Stimulated activated CD4-positive, alpha-beta T cell treated with anti-CD3 and anti-CD28 coated beads, TNF-alpha, amount 100 ng/mL, for 24 hours (primary cell): ENCODE measurements around the gene CFB.
"Not testable (repeated sequence)": the region's sequence is repeated elsewhere in the genome, so short reads cannot be mapped to it uniquely, and the experiment has no call there.

ENCODE experiments used
- DNase-seq, 3 experiments: peaks; one replicate each; pipeline ENCODE4 v3.0.0-alpha.2; 2020; ENCODE audit warnings: low read depth in 3 of 3

Gene CFB

DNA sequence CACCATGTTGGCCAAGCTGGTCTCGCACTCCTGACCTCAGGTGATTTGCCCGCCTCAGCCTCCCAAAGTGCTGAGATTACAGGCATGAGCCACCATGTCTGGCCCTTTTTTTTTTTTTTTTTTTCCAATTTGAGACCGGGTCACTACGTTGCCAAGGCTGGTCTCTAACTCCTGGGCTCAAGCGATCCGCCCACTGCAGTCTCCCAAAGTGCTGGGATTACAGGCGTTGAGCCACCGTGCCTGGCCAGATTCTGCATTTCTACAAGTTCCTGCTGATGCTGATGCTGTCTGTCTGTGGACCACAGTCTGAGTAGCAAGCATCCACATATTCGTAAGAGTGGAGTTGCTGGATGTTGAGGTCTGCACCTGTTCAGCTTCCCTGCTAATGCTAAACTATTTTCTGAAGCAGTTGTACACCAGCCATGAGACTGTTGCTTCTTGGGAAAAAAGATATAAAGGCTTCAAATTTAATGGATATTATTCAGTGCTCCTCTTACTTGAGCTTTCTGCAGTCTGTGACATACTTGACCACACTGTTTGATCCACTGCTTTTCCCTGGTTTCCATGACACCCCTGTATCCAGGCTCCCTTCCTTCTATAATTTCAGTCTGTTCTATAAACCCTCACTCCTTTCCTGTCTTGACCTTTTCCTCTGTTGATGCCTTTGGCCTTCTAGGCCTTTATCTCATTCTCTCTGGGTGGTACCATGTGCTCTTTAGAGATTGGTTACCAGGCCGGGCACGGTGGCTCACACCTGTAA, 33.9 kb upstream of the CFB start:
- no peak for DNase-seq

DNA sequence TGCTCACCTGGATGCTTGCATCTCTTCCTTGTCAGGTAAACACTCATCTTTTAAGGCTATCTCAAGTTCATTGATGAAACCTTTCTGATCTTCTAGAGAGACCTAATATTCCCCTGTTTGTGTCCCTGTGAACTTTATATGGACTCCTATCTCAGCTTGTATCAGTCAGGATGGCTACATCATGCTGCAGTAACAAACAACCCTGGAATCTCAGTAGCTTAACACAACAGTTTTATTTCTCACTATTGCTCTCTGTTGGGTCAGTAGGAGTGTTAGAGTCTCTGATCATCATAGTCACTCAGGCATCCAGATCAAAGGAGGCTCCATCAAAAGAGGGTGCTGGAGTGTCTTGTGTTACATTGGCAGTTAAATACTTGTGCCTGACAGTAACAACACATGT, 30.5 kb upstream of the CFB start:
- DNase-seq = no peak

DNA sequence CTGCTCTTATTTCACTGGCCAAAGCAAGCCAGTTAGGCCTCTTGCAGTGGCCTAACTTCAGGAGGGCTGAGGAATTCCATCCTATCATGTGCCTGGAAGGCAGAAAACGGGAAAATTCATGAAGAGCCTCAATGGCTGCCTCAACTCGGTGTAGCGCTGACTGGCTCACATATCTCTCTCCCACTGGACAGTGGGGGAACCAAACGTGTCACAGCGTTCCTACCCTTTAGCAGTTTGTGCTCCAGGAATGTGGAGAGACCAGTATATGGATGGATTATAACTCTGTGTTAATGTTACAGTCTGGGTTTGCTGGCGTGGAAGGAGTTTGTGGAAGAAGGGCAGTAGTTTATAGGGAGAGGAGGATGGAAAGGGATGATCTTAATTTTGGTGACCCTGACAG, 30.1 kb upstream of the CFB start:
- DNase-seq = no peak

DNA sequence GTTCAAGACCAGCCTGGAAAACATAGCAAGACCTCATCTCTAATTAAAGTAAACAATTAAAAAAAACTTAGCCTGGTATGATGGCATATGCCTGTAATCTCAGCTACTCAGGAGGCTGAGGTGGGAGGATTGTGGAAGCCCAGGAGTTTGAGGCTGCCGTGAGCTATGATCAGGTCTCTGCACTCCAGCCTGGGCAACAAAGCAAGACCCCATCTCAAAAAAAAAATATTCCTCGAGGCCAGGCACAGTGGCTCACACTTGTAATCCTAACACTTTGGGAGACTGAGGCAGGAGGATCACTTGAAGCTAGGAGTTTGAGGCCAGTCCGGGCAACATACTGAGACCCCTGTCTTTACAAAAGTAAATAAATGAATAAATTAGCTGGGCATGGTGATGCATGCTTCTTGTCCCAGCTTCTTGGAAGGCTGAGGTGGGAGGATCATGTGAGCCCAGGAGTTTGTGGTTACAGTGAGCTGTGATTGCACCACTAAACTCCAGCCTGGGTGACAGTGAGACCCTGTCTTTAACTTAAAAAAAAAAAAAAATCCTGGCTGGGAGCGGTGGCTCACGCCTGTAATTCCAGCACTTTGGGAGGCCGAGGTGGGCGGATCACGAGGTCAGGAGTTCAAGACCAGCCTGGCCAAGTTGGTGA, 27.7 kb upstream of the CFB start:
- no peak for DNase-seq

DNA sequence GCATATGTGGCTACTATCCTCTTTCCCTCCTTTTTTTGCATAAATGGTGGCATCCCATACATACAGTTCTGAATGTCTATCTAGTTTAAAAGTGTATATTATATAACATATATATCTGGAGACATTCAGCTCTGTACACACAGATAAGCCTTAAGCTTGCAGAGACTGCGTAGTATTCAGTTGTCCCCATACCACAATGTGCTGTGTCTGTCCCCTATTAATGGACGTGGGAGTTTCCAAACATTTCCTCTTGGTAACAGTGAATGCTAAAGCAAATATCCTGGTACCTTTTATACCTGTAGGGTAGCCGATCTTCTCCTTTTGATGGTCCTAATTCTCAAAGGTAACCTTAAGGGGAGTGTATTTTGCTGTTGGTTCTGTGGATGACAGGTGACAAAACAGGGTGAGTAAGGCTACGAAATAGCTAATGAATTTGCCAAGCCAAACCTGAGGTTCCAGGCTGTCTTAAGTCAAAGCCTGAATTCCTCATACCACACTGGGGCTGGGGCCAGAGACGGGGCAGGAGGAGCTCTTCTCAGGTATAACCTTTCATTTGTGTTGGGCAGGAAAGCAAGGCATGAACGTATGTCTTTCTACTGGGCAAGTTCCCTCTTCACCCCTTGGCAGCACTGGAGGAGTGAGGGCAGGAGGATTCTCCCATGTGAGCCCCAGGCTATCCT, 26.1 kb upstream of the CFB start:
- no peak for DNase-seq

DNA sequence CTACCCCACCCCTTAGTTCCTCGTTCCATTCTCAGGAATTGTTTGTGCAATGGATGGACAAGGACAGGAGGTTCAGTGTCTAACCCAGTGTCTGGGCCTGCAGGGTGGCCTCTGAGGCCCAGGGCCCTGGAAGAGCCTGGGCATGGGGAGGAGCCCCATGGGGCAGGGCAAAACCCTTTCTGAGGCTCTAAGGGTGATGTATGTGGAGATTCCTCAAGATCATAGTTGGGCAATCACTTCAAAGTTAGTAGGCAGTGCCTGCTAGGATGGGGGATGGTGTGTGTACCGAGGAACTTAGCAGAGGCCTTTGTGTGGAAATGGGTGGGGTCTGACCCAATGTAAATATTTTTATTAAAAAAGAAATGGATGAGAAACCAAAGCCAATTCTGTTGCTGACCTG, 25.1 kb upstream of the CFB start:
- DNase-seq = no peak

DNA sequence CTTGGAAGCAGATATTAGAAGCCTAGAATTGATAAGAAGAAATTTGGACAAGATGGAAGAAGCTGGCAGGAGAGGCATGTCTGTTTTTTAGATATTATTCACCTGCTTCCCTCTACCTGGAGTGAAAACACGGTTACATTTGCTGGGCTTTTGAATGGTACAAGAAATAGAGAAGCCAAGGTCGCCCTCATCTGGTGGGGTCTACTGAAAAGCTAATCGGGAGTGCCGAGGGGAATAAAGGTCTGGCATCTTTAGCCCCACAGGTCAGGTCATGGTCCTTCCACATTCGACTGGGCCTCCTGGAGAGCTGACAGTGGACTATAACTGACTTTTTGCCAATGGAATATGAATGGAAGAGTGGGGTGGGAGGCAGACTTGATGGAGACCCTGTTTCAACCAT, 23.0 kb upstream of the CFB start:
- no peak for DNase-seq

DNA sequence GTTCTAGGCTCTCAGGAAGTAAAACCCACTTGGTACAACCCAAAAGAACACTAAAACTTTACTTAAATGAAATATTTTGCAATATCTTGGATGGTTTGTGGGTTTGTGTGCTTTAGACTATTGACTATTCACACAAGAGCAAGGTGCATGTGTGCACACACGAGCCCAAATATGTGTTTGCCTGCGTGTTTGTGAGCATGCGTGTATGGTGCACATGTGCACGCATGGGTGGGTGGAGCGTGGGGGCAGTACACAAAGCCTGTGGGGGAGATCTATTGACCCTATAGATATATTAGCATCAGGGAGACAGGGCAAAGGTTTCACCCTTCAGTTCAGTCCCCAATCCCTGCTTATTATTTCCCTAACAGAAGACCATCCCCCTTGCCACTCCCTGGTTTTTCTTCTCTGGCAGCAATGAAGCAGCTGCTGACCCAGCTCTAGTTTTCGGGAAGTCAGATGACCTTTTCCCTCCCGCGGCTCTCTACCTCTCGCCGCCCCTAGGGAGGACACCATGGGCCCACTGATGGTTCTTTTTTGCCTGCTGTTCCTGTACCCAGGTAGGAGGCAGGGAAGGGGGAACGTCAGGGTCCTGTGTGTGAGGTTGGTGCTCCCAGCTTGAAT, 18.5 kb upstream of the CFB start, which contains the start of gene C2:
Gene C2 (plus strand): TSS at position 476 of the 621 bp plus-strand sequence. CDS start 36 bp downstream, at position 512.
- no peak for DNase-seq

DNA sequence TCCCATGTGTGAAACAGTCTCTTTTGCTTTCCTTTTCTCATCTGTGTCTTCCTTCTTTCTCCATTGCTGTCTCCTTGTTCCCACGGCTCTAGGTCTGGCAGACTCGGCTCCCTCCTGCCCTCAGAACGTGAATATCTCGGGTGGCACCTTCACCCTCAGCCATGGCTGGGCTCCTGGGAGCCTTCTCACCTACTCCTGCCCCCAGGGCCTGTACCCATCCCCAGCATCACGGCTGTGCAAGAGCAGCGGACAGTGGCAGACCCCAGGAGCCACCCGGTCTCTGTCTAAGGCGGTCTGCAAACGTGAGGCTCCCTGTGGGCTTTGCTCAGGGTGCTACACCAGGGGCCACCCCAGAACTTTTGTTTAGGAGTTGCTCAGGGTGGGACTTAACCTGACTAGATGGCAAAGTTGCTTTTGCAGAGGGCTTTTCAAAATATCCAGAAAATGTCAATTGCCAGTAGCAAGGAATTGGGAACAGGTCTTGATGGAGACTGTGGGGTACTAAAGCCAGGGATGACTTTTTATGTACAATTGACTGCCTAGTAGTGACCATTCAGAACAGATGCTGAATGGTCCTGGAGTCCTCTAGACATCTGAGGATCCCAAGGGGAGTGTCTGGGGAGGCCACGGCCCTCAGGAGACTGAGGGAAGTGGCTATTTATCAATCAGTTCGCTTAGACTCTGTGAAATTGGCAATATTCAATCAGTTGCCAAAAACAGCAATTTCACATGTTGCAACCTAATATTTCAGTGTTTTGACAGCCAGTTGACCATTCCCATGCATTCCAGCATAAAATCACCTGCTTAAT, 17.8 kb upstream of the CFB start:
- no peak for DNase-seq

DNA sequence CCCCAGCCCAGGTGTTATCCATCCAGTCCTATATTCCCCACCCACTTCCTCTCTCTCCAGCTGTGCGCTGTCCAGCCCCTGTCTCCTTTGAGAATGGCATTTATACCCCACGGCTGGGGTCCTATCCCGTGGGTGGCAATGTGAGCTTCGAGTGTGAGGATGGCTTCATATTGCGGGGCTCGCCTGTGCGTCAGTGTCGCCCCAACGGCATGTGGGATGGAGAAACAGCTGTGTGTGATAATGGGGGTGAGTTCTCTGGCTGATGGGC, 17.3 kb upstream of the CFB start:
- no peak for DNase-seq

DNA sequence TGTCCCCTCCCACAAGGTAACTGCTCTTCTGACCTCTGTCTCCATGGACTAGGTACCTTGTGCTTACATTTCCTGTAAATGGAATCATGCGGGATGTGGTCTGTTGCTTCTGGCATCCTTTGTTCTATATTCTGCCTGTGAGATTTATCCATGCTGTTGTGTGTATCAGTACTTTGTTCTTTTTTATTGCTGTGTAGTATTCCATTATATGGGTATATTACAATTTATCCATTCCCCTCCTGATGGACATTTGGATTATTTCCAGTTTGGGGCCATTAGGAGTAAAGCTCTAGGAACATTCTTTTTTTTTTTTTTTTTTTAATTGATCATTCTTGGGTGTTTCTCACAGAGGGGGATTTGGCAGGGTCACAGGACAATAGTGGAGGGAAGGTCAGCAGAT, 14.9 kb upstream of the CFB start:
- DNase-seq = no peak

DNA sequence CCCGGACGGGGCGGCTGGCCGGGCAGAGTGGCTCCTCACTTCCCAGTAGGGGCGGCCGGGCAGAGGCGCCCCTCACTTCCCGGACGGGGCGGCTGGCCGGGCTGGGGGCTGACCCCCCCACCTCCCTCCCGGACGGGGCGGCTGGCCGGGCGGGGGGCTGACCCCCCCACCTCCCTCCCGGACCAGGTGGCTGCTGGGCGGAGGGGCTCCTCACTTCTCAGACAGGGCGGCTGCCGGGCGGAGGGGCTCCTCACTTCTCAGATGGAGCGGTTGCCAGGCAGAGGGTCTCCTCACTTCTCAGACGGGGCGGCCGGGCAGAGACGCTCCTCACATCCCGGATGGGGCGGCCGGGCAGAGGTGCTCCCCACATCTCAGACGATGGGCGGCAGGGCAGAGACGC, 13.8 kb upstream of the CFB start:
- DNase-seq = not testable (repeated sequence)

DNA sequence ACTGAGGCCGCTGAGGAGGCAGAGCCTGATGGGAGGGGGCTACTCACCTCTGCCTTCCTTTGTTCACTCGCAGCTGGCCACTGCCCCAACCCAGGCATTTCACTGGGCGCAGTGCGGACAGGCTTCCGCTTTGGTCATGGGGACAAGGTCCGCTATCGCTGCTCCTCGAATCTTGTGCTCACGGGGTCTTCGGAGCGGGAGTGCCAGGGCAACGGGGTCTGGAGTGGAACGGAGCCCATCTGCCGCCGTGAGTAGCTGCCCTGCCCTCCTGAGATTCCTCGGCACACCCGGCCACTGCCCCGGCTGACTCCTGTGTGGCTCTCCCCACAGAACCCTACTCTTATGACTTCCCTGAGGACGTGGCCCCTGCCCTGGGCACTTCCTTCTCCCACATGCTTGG, 12.4 kb upstream of the CFB start:
- DNase-seq = no peak

DNA sequence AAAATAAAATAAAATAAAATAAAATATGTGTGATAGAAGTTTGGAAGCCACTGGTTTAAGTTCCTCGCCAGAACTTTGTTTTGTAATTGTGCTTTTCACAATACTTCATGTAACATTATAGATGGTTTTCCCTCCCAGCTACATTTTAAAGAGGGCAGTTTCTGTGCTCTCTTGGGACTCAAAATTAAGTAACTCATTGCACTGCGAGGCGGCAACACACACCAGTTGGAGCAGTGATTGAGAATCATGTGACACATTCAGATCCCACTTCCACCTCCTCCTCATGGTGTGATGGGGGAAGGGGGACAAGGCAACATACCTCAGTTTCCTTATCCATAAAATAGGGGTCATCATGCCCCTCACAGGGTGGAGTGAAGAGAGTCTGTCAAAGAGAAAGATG, 10.9 kb upstream of the CFB start:
- DNase-seq = no peak

DNA sequence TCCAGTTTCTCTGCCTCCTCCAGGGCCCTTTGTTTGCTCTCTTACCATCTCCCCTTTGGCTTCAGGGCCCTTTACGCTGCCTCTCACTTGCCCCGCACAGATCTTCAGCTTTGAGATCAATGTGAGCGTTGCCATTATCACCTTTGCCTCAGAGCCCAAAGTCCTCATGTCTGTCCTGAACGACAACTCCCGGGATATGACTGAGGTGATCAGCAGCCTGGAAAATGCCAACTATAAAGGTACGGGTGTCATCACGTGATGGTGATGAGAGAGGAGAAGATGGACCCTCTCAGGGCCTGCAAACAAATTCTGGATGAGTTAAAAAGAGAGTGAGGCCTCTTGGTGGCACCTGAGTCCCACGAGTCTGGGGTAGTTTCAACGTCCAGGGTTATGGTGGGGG, 10.1 kb upstream of the CFB start:
- DNase-seq = no peak

DNA sequence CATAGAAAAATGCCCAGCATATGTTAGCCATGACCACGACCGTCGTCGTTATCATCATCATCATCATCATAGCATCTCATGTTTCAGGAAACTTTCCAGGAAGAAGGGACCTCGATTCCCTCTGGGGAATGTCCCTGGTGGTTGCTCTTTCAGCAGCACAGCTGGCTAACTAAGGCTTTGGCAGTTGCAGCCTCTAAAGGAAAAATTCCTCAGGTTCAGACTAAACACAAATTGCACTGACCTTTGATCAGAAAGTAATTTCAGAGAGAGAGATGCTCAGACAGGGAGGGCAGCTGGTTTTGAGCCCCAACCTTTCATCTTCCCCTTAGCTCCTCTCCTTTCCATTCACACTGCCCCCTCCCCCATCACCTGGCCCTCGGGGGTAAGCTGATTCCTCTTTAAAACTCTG, 5.6 kb upstream of the CFB start:
- no peak for DNase-seq

DNA sequence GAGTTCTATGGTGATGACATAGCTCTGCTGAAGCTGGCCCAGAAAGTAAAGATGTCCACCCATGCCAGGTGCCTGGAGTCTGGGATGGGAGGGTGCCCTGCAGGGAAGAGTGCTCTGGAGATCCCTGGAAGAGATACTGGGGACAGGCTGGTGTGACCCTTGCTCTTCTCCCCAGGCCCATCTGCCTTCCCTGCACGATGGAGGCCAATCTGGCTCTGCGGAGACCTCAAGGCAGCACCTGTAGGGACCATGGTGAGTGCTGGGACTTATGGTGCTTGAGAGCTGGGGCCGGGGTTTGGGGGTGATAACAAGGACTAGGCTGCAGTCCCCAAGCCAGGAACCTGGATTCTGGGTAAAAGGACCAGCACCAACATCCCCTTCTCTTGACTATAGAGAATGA, 2.2 kb upstream of the CFB start:
- no peak for DNase-seq

DNA sequence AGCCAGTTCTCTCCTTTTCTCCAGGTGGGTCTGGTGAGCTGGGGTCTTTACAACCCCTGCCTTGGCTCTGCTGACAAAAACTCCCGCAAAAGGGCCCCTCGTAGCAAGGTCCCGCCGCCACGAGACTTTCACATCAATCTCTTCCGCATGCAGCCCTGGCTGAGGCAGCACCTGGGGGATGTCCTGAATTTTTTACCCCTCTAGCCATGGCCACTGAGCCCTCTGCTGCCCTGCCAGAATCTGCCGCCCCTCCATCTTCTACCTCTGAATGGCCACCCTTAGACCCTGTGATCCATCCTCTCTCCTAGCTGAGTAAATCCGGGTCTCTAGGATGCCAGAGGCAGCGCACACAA, 765 bp upstream of the CFB start:
- no peak for DNase-seq

DNA sequence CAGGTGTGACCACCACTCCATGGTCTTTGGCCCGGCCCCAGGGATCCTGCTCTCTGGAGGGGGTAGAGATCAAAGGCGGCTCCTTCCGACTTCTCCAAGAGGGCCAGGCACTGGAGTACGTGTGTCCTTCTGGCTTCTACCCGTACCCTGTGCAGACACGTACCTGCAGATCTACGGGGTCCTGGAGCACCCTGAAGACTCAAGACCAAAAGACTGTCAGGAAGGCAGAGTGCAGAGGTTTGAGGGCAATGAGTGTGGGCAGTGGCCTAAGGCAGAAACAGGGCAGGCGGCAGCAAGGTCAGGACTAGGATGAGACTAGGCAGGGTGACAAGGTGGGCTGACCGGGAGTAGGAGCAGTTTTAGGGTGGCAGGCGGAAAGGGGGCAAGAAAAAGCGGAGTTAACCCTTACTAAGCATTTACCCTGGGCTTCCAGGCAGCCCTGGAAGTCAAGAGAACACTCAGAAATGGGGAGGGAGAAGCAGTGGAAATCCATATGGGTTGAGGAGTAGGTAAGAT, 533 bp downstream of the CFB start:
- DNase-seq = no peak

DNA sequence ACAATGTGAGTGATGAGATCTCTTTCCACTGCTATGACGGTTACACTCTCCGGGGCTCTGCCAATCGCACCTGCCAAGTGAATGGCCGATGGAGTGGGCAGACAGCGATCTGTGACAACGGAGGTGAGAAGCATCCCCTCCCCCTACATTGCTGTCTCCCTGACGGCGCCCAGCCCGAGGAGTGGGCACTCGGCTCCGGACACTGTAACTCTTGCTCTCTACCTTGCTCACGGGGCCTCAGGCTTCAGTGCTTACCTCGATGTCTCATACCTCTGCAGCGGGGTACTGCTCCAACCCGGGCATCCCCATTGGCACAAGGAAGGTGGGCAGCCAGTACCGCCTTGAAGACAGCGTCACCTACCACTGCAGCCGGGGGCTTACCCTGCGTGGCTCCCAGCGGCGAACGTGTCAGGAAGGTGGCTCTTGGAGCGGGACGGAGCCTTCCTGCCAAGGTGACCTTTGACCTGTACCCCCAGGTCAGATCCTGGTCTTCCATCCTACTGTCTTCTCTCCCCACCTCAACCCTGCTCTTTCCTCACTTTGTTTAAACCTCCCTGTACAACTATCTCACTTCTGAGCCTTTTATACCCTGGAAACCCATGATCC, 1.3 kb downstream of the CFB start:
- DNase-seq = no peak

DNA sequence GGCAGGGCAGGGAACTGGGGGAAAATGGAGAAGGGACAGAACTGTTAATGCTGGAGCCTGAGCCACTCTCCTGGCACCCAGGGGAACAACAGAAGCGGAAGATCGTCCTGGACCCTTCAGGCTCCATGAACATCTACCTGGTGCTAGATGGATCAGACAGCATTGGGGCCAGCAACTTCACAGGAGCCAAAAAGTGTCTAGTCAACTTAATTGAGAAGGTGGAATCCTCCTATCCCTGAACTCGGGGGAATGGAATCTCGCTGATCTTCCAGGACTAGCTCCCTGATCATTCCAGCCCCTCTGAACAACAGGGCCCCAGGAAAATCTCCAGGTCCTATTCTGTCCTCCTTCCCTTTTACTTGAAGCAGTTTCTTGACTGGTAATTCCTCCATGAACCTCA, 2.0 kb downstream of the CFB start:
- DNase-seq = no peak

DNA sequence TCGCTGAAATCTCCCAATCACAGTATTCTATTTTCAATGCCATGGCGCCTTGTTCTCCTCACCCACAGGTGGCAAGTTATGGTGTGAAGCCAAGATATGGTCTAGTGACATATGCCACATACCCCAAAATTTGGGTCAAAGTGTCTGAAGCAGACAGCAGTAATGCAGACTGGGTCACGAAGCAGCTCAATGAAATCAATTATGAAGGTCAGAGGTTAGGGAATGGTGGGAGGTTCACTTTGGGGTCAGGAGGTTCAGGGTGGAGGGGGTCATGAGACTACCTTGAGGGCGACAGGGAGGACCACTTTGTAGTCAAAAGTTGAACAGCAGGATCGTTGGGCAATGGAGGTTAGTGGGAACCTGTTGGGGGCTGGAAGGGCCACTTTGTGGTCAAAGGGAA, 2.4 kb downstream of the CFB start:
- DNase-seq = no peak
